CD8-positive, alpha-beta memory T cell (primary cell): Measurements from ENCODE around the gene TIPRL. TPM values are rescaled to one million over a fixed set of nuclear protein-coding genes. Genes with fewer than 3 reads are reported as not detected.

Source experiments
- CTCF ChIA-PET: fragments of 350-600 bp; sonication (Branson Sonifier 250); formaldehyde crosslinking; loops from one replicate; lab custom pipeline; 2021; ENCODE audit warnings: antibody characterized with exemption; lab: Charles Lee
- POLR2A ChIA-PET: fragments of 350-600 bp; sonication (Branson Sonifier 250); formaldehyde crosslinking; loops from one replicate; lab custom pipeline; 2021; ENCODE audit warnings: antibody characterized with exemption; lab: Charles Lee
- DNase-seq, 5 donors: peaks; one replicate each; pipeline versions ENCODE4 v3.0.0 to v3.0.0-alpha.2; 2020 to 2022; ENCODE audit warnings: mixed read lengths in 1 of 5
- H3K27ac ChIP-seq: one replicate; pipeline ENCODE4 v1.7.0; 2013; ENCODE audit warnings: low read depth, mild to moderate bottlenecking, low read length, moderate library complexity
- H3K27me3 ChIP-seq: 2 replicates; pipeline ENCODE4 v1.7.0; 2013; ENCODE audit warnings: low read length, mild to moderate bottlenecking; ENCODE audit not compliant: insufficient read depth, poor library complexity, severe bottlenecking
- H3K36me3 ChIP-seq: 2 replicates; pipeline ENCODE4 v1.7.0; 2013; ENCODE audit warnings: mild to moderate bottlenecking, low read length, moderate library complexity; ENCODE audit not compliant: insufficient read depth
- H3K4me1 ChIP-seq: 2 replicates; pipeline ENCODE4 v1.7.0; 2013; ENCODE audit warnings: mild to moderate bottlenecking, low read length, moderate library complexity; ENCODE audit not compliant: insufficient read depth
- H3K4me3 ChIP-seq: 2 replicates; pipeline ENCODE4 v1.7.0; 2013; ENCODE audit warnings: mild to moderate bottlenecking, low read length
- H3K9me3 ChIP-seq: 2 replicates; pipeline ENCODE4 v1.7.0; 2013; ENCODE audit warnings: mild to moderate bottlenecking, low read length
- H3K27ac Mint-ChIP-seq, 8 donors: one replicate each; pipeline ENCODE4 v1.8.0; 2020 to 2021; ENCODE audit warnings: mixed read lengths in 8 of 8, mild to moderate bottlenecking in 6 of 8, inconsistent platforms in 3 of 8, moderate library complexity in 3 of 8
- H3K27me3 Mint-ChIP-seq, 2 donors: one replicate each; pipeline ENCODE4 v1.8.0; 2020 to 2021; ENCODE audit warnings: mixed read lengths in 2 of 2, mild to moderate bottlenecking in 1 of 2, moderate library complexity in 1 of 2
- H3K36me3 Mint-ChIP-seq, 3 donors: one replicate each; pipeline ENCODE4 v1.8.0; 2020 to 2021; ENCODE audit warnings: mixed read lengths in 3 of 3, inconsistent platforms in 1 of 3, mild to moderate bottlenecking in 1 of 3
- H3K4me1 Mint-ChIP-seq, 3 donors: one replicate each; pipeline ENCODE4 v1.8.0; 2020 to 2021; ENCODE audit warnings: mixed read lengths in 3 of 3, inconsistent platforms in 1 of 3, mild to moderate bottlenecking in 1 of 3
- H3K4me3 Mint-ChIP-seq, 7 donors: one replicate each; pipeline ENCODE4 v1.8.0; 2020 to 2021; ENCODE audit warnings: mixed read lengths in 7 of 7, mild to moderate bottlenecking in 6 of 7, moderate library complexity in 4 of 7, inconsistent platforms in 2 of 7
- H3K9me3 Mint-ChIP-seq, 5 donors: one replicate each; pipeline ENCODE4 v1.8.0; 2020 to 2022; ENCODE audit warnings: mixed read lengths in 5 of 5, mild to moderate bottlenecking in 3 of 5, moderate library complexity in 2 of 5, inconsistent platforms in 1 of 5
- polyA plus RNA-seq: library from polyadenylated mRNA; unstranded; fragments of 300-500 nt; fragmentation: Illumina TruSeq; gene quantifications from one replicate; pipeline ENCODE4 v1.2.3, GENCODE V29; 2021
- total RNA-seq, 2 experiments: library from RNA; stranded (reverse); gene quantifications; one replicate each; pipeline ENCODE4 v1.2.3, GENCODE V29; 2021

The TIPRL gene
- total and polyA plus RNA-seq, 3 experiments from 2014 or later: 38.0 to 46.9 (median 41.5) TPM

GRCh38 chr1:168136709-168137514 is 41.9 kb upstream of the TIPRL start, which contains the start of gene GPR161:
Gene GPR161 (minus strand): TSS chr1:168136930. CDS start chr1:168104850, 32,080 bp downstream.
- Mint-ChIP-seq H3K9me3 (peaks cover 0 to 4% (median 0%) of the 10 kb centered on the region in 5 donors), H3K27me3 (peaks cover 34 to 56% of the 10 kb centered on the region in 2 donors), H3K27ac (peak within 1 kb of the TSS in 6 of 8 donors; percentile 19 to 97 (median 63)), H3K36me3 (no peaks in the 10 kb centered on the region), H3K4me3 (peak within 1 kb of the TSS; percentile 85 to 92 (median 87)), H3K4me1 (peaks cover 16 to 21% (median 17%) of the 10 kb centered on the region in 3 donors)
- Histone ChIP-seq H3K36me3 (no peaks in the 10 kb centered on the region), H3K27me3 (peaks cover 15% of the 10 kb centered on the region), H3K9me3 (no peaks in the 10 kb centered on the region), H3K4me3 (peak within 1 kb of the TSS; percentile 51), H3K27ac (no peak within 1 kb of the TSS), H3K4me1 (peaks cover 12% of the 10 kb centered on the region)
- peak in 2 of 5 donors; percentile 4 to 10 for DNase-seq
- ChIA-PET POLR2A (interaction anchor here (0.6 kb wide), 1 partner anchor 10 kb away, joined by 3 read pairs; no protein-coding TSS in a partner anchor), CTCF (no interaction called here)

- peaks cover 0 to 4% (median 0%) of the 10 kb centered on the region in 5 donors for H3K9me3 Mint-ChIP-seq
- no peaks in the 10 kb centered on the region for H3K9me3 ChIP-seq
- ChIA-PET CTCF (no interaction called here), POLR2A (no interaction called here)
- peaks cover 15% of the 10 kb centered on the region for H3K27me3 ChIP-seq
- no peaks in the 10 kb centered on the region for H3K36me3 Mint-ChIP-seq
- H3K27me3 Mint-ChIP-seq: peaks cover 34 to 58% of the 10 kb centered on the region in 2 donors
- no peak overlapping the region for H3K27ac ChIP-seq
- peaks cover 16 to 21% (median 17%) of the 10 kb centered on the region in 3 donors for H3K4me1 Mint-ChIP-seq
- peak overlapping the region in 3 of 8 donors; percentile 68 to 97 (median 88) for H3K27ac Mint-ChIP-seq
- no peak for DNase-seq
- H3K4me1 ChIP-seq: peaks cover 12% of the 10 kb centered on the region
- H3K4me3 ChIP-seq: peak overlapping the region; percentile 18
- no peaks in the 10 kb centered on the region for H3K36me3 ChIP-seq
- H3K4me3 Mint-ChIP-seq: peak overlapping the region; percentile 81 to 92 (median 87)
Observed at GRCh38 chr1:168137515-168137821, 41.3 kb upstream of the TIPRL start.

GRCh38 chr1:168138134-168138533 is 40.6 kb upstream of the TIPRL start:
- POLR2A ChIA-PET: no interaction called here
- Histone ChIP-seq H3K27ac (no peak overlapping the region), H3K4me3 (no peak overlapping the region), H3K9me3 (no peaks in the 10 kb centered on the region), H3K27me3 (peaks cover 15% of the 10 kb centered on the region), H3K36me3 (no peaks in the 10 kb centered on the region), H3K4me1 (peaks cover 12% of the 10 kb centered on the region)
- CTCF ChIA-PET: no interaction called here
- no peak for DNase-seq
- Mint-ChIP-seq H3K36me3 (no peaks in the 10 kb centered on the region), H3K4me1 (peaks cover 16 to 21% (median 17%) of the 10 kb centered on the region in 3 donors), H3K27ac (no peak overlapping the region), H3K9me3 (peaks cover 0 to 4% (median 0%) of the 10 kb centered on the region in 5 donors), H3K4me3 (peak overlapping the region in 6 of 7 donors; percentile 81 to 92 (median 87)), H3K27me3 (peaks cover 29 to 52% of the 10 kb centered on the region in 2 donors)

GRCh38 chr1:168139070-168139469 is 39.7 kb upstream of the TIPRL start:
- Histone ChIP-seq H3K36me3 (no peaks in the 10 kb centered on the region), H3K27ac (no peak overlapping the region), H3K27me3 (peaks cover 15% of the 10 kb centered on the region), H3K9me3 (no peaks in the 10 kb centered on the region), H3K4me1 (peaks cover 12% of the 10 kb centered on the region), H3K4me3 (no peak overlapping the region)
- H3K9me3 Mint-ChIP-seq: peaks cover 0 to 4% (median 0%) of the 10 kb centered on the region in 5 donors
- H3K27me3 Mint-ChIP-seq: peaks cover 25 to 43% of the 10 kb centered on the region in 2 donors
- peak overlapping the region in 1 of 8 donors; percentile 10 for H3K27ac Mint-ChIP-seq
- peaks cover 16 to 21% (median 17%) of the 10 kb centered on the region in 3 donors for H3K4me1 Mint-ChIP-seq
- POLR2A ChIA-PET: no interaction called here
- peak overlapping the region in 1 of 7 donors; percentile 17 for H3K4me3 Mint-ChIP-seq
- CTCF ChIA-PET: no interaction called here
- H3K36me3 Mint-ChIP-seq: no peaks in the 10 kb centered on the region
- no peak for DNase-seq

- POLR2A ChIA-PET: no interaction called here
- Histone ChIP-seq H3K4me1 (no peaks in the 10 kb centered on the region), H3K27me3 (no peaks in the 10 kb centered on the region), H3K4me3 (no peak overlapping the region), H3K9me3 (no peaks in the 10 kb centered on the region), H3K36me3 (no peaks in the 10 kb centered on the region), H3K27ac (no peak overlapping the region)
- CTCF ChIA-PET: interaction anchor here (1.5 kb wide), 1 partner anchor 12 kb away, joined by 4 read pairs; no protein-coding TSS in a partner anchor
- H3K27me3 Mint-ChIP-seq: peaks cover 8 to 24% of the 10 kb centered on the region in 2 donors
- no peaks in the 10 kb centered on the region for H3K36me3 Mint-ChIP-seq
- no peak overlapping the region for H3K4me3 Mint-ChIP-seq
- peaks cover 10 to 14% (median 12%) of the 10 kb centered on the region in 3 donors for H3K4me1 Mint-ChIP-seq
- peaks cover 0 to 4% (median 0%) of the 10 kb centered on the region in 5 donors for H3K9me3 Mint-ChIP-seq
- no peak overlapping the region for H3K27ac Mint-ChIP-seq
- no peak for DNase-seq
Observed at GRCh38 chr1:168141871-168142385, 36.8 kb upstream of the TIPRL start.

DNA sequence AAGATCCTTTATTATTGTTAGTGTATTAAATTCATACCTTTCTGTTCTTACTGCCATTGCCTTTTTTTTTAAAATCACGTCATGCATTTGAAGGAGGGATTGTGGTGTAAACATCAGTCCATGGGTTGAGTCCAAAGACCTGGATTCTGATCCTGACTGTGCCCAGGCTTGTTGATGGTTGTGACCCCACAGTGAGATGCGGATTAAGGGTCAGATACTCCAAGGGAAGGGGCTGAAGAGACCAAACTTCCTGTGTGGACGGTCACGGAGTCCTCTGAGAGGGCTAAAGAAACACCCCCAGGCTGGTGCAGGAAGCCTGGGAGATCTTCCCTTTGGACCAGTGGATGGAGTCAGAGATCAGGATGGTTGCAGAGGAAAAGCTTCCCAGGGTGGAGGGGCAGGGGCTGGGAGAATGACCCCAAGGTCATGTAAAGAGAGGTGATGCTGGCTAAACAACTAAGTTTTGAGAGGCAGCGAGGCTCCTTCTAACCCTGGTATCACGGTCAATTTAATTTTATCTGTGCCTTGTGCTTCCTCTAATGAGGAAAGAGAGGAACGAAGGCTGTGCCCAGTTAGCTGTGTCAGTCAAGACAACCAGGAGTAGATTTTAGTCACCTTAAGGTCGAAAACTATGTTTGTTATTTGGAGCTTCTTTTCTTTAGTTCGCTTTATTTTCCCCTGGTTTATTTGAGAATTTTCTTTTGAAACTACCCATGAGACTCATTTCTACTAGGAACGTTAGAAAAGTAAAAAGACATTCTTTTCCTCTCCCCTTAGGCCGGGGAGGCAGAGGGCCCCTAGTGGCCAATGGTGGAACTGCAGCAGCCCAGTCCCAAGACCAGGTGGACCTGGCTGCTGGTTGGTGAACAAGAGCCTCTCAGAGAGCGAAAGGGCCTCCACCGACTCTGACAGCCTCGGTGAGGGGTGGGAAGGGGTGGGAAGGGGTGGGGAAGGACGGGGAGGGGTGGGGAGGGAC is 33.3 kb upstream of the TIPRL start:
- DNase-seq: peak; percentile 64 to 87 (median 71)
- Histone ChIP-seq H3K4me3 (no peak overlapping the region), H3K9me3 (no peaks in the 10 kb centered on the region), H3K4me1 (no peaks in the 10 kb centered on the region), H3K27ac (no peak overlapping the region), H3K27me3 (no peaks in the 10 kb centered on the region), H3K36me3 (no peaks in the 10 kb centered on the region)
- Mint-ChIP-seq H3K4me1 (peaks cover 0 to 9% (median 7%) of the 10 kb centered on the region in 3 donors), H3K27ac (no peak overlapping the region), H3K4me3 (peak overlapping the region in 4 of 7 donors; percentile 8 to 44 (median 29)), H3K36me3 (no peaks in the 10 kb centered on the region), H3K27me3 (peaks cover 0 to 7% of the 10 kb centered on the region in 2 donors), H3K9me3 (no peaks in the 10 kb centered on the region)
- POLR2A ChIA-PET: no interaction called here
- CTCF ChIA-PET: interaction anchor here (0.7 to 1.3 kb wide), 5 partner anchors 8 to 60 kb away, joined by 3 to 5 read pairs (median 3); no protein-coding TSS in a partner anchor

- Mint-ChIP-seq H3K27me3 (peaks cover 0 to 4% of the 10 kb centered on the region in 2 donors), H3K9me3 (no peaks in the 10 kb centered on the region), H3K36me3 (no peaks in the 10 kb centered on the region), H3K4me3 (no peak overlapping the region), H3K4me1 (peaks cover 0 to 9% (median 7%) of the 10 kb centered on the region in 3 donors), H3K27ac (no peak overlapping the region)
- ChIA-PET CTCF (interaction anchor here (1.3 to 2.1 kb wide), 2 partner anchors 11 to 12 kb away, joined by 5 read pairs; no protein-coding TSS in a partner anchor), POLR2A (no interaction called here)
- Histone ChIP-seq H3K36me3 (no peaks in the 10 kb centered on the region), H3K27me3 (no peaks in the 10 kb centered on the region), H3K27ac (no peak overlapping the region), H3K9me3 (no peaks in the 10 kb centered on the region), H3K4me3 (no peak overlapping the region), H3K4me1 (no peaks in the 10 kb centered on the region)
- no peak for DNase-seq
Observed at GRCh38 chr1:168146160-168146539, 32.6 kb upstream of the TIPRL start.
